OCI-LY1 (cell line): Measurements from ENCODE around the gene OR10P1.
A peak's percentile ranks its signal among the peaks of the same experiment; 100 is the strongest.

Experiments used
- EZH2 ChIP-seq: fragments of 200-600 bp; sonication (generic), shearing (Covaris generic); IDR thresholded peaks from 2 replicates; pipeline ENCODE4 v1.8.0; 2017; ENCODE audit warnings: borderline replicate concordance, mixed run types, mild to moderate bottlenecking, antibody characterized with exemption, low read length, moderate library complexity, mixed read lengths
- TF ChIP-seq, protein P1 (sequence below): fragments of 200-600 bp; sonication (generic), shearing (Covaris generic); IDR thresholded peaks from 2 replicates; pipeline ENCODE4 v1.5.1; 2017; ENCODE audit warnings: mild to moderate bottlenecking, antibody characterized with exemption, low read length, moderate library complexity, mixed read lengths

DNA sequence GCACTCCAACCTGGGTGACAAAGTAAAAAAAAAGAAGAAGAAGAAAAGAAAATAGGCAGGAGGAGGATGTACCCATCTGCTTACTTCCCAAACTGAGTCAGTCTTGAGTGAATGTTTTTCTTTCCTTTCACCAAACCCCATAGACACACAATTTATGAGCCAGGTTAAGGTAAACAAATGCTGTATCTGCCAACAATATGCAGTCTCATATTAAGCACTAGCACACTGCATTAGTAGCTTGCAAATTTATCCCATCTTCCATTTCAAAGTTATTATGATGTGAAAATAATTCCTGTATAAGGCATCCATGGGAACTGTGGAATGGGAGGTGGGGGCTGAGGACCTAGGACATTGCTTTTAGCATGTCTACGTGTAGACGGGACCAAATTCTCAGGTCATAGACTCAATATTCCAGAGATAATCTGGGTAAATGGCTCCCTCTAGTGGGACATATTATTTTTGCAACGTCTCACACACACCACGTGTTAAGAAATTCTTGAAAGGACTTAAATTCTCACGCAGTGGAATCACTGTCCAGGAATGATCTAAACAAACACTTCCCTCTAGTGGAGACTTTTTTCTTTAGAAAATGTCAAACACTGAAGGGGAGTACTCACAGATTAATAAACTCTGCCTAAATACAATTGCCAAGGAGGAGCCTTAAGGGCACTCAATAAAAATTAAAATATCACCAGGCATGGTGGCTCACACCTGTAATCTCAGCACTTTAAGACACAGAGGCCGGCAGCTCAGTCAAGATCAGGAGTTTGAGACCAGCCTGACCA is 17.1 kb upstream of the OR10P1 start:
- TF ChIP-seq, protein P1, sequence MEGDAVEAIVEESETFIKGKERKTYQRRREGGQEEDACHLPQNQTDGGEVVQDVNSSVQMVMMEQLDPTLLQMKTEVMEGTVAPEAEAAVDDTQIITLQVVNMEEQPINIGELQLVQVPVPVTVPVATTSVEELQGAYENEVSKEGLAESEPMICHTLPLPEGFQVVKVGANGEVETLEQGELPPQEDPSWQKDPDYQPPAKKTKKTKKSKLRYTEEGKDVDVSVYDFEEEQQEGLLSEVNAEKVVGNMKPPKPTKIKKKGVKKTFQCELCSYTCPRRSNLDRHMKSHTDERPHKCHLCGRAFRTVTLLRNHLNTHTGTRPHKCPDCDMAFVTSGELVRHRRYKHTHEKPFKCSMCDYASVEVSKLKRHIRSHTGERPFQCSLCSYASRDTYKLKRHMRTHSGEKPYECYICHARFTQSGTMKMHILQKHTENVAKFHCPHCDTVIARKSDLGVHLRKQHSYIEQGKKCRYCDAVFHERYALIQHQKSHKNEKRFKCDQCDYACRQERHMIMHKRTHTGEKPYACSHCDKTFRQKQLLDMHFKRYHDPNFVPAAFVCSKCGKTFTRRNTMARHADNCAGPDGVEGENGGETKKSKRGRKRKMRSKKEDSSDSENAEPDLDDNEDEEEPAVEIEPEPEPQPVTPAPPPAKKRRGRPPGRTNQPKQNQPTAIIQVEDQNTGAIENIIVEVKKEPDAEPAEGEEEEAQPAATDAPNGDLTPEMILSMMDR: peak; percentile 88
- TF ChIP-seq EZH2: no peak
